GM21447 (cell line): ENCODE results near the gene SLC12A2.

ENCODE experiments used
- ATAC-seq: cut with Tn5 transposase; IDR thresholded peaks from one replicate; pipeline ENCODE4 v1.9.1; 2021; ENCODE audit not compliant: unreplicated experiment

The SLC12A2 gene

DNA sequence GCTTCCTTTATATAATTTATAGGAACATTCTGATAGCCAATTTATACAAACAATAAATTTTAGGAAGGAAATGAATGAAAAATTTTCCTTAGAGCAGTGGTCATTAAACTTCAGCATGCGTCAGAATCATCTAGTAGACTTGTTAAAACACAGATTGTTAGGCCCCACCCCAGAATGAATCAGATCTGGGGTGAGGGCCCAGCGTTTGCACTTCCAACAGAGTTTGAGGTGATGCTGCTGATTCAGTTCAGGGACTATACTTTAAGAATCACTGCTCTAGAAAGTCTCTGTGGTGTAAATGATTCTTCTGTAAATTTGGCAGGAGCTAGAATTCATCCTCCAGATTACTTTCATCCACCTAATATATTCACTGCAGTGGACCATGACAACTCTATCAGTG is 80.4 kb downstream of the SLC12A2 start:
- no peak for ATAC-seq

DNA sequence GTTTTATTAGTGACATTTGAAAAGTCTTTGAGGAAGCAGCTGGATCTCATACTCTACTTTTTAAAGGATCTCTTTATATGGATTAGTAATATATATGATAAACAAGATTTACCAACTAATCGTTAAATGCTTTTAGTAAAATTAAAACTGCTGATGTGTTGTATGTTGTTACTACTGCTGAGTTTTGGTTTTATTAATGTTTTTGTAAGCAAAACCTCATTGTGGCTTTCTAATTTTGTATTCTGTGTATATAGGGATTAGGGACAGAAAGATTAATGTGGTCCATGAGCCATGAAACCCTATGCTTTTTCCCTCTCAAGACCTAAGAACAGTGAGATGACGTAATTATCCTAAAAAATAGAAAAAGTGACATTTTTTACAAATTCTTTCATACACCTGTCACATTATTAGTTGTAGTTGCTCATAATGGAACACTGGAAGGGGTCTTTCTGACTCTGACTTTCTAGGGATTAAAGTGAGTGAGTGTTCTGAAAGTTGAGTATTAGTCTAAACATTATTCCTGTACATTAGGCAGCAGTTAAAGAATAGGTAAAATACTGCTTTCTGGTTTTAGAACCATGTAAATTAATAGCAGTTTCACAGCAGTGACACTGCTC is 85.9 kb downstream of the SLC12A2 start:
- no peak for ATAC-seq

DNA sequence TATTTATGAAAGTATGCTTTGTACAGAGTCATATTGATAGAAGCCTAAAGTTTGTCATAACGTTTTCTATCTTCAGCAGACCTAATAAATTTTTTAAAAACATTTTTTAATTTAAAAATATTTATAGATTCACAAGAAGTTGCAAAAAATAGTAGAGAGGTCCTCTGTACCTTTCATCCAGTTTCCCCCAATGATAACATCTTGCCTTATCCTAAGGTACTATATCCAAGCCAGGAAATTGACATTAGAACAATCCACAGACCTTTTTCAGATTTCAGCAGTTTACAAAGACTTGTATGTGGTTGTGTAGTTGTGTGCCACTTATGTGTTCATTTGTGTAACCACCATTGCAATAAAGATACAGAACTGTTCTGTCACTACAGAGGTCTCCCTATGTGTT is 88.5 kb downstream of the SLC12A2 start:
- no peak for ATAC-seq

DNA sequence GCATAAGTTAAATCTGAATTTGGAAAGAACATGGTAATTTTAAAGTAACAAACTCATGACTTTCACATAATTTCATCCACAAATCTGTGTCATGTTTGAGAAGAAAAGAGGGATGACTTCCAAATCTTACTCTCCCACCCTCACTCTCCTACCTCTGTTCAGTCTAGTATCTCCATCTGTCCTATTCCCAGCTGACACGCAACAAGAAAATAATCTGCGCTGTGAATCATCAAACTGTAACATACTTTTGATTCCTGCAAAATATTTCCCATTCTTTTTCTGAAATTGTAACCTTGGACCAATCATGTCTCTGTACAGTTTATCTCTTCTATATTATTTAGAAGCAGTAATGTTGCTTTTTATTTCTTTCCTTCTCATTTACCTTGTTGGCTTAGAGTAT is 91.4 kb downstream of the SLC12A2 start:
- no peak for ATAC-seq

DNA sequence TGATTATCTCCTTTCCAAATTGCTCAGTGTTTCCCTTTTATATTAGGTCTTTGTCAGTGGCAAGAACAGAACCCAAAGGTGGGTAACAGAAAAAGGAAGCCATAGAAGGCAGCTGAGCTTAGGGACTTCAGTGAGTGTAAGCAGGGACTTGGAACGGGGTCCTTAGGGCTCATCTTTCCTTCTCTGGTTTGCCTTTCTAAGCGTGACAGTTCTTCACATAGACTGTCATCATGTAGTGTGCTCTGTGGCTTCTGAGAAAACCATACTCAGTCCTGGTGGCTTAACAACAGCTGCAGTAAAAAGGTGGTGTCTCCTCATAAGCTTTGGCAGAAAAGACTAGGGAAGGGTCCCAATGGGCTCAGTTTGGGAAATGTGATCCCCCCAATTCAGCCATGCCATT is 108.8 kb downstream of the SLC12A2 start:
- no peak for ATAC-seq

DNA sequence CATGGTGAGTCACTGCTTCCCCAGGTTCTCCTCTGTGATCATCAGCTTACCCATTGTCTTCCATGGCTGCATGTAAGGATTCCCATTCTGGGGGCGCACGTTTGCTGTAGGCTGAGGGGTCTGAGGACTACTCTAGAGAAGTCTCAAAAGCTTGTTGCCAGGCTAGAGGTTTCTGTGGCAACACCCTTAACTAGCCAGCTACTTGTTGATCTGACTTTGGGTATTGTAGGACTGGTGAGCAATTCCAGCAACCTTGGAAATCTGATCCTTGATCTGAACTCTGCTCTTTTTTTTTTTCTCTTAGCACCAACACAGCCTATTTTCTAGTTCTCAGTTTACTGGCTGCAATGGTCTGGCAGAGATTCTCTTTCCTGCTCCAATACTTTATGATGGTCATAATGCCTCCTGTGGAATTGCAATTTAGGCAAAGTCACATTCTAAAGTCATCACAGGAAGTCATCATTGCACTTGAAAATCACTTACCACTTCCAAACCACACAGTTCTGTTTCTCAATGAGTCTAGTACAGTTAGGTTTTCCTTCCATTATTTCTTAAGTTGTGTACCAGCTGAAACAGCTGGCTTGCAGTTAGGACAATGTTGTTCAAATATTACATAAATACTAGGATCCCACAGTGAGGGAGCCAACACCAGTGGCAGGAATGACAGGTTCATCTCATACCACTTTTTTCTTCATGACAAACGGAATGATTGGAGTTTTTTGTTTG is 110.3 kb downstream of the SLC12A2 start:
- no peak for ATAC-seq

DNA sequence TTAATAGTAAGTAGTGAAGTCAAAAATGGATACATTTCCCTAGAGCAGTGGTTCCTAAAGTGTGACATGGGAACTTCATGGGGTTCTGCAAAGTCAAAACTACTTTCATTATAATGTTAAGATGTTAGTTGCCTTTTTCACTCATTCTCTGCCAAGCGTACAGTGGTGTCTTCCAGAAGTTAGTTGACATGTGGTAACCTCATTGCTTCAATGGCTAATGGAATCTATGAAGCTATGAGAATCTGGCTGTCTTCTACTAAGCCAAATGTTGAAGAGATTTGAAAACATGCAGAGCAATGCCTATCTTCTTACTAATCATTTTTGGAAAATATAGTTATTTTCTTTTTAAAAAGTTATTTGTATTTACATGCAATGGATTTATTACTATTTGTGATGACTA is 111.8 kb downstream of the SLC12A2 start:
- ATAC-seq, result no peak

DNA sequence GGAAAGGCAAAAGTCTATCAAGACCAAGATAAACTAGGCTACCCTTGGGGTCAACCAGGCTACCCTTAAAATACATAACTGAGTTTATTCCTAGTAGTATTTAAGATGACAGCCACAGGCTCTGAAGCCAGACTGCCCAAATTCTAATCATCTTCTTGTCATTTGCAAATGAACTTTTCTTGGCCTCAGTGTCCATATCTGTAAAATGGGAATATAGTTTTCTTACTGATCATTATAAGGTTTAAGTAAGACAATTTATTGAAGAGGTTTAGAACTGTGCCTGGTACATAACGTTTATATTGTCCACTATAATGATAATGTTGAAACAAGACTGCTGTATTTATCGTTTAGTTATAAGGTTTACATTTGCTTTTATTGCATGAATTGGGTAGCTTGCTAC is 112.5 kb downstream of the SLC12A2 start:
- ATAC-seq, result no peak

DNA sequence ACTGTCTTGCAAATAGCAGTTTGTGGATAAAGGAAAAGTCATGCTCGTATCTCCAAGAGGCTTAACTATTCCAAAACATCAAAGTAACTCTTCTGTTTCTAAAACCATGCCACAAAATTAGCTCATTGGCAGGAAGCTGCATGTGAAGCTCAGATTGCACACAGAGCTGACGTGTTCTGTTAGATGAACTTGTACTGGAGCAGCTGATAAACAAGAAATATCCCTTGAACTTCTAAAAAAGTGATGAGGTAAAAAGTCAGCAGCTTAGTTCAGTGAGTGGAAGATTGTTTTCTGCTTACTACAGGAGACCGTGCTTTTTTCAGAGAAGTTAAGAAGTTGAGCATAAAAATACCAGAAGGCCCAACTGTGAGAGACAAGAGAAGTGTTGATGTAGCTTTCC is 113.2 kb downstream of the SLC12A2 start:
- no peak for ATAC-seq

DNA sequence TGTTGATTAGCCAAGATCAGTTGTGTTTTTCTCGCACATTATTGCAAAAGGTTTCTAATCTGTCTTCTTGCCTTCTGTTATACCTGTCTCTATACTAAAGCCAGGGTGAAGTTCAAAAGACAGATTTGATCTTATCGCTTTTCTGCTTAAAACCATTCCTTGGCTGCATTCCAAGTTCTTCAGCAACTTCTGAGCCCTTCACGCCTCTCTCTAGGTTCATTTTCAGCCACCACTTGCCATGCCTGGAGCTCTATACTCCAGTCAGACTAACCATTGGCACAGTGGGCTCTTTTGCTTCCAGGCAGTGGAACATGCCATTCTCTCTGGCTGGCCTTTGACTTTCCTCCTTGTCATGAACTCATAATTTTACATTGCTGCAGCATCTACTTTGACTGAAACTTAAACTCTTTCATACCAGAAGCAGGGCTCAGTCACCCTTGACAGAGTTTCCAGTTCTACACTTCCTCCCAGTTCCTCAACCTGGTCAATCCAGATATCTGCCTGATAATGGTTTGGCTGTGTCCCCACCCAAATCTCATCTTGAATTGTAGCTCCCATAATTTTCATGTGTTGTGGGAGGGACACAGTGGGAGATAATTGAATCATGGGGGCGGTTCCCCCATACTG is 114.4 kb downstream of the SLC12A2 start:
- ATAC-seq, result peak; percentile 43

DNA sequence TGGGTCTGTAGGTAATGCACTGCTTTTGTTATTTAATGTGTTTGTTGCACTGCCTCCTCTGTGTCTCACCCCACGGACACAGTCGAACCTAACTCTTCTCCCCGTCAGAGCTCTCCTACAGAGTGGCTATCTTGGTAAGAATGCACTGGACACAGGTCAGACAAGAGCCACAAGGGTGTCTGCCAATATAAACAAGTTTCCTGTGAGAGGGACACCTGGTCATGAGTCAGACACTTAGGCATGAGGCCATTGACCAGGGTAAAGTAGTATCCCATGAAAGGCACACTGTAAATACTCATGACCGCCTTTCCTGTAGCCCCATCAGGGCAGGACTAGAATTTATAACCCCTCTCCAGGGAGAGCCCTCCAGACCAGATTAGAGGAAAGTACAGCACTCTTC is 115.5 kb downstream of the SLC12A2 start:
- ATAC-seq, result no peak

DNA sequence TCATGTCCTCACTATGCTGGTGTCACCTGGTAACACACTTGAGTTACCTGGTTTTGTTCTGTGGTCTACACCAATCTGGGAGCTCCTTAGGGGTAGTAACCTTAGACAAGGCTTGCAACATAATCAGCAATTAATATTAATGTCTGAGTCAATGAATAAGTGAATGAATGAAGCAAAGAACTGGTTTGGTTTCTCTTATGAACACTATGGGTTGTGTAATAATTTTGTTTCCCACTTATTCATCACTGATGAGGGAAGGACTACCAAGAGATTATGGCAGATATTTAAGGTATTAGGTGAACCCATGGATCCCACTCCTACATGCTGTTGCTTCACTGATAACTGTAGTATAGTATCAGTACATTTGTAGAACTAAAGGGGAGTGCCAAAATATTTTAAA is 116.0 kb downstream of the SLC12A2 start:
- no peak for ATAC-seq

DNA sequence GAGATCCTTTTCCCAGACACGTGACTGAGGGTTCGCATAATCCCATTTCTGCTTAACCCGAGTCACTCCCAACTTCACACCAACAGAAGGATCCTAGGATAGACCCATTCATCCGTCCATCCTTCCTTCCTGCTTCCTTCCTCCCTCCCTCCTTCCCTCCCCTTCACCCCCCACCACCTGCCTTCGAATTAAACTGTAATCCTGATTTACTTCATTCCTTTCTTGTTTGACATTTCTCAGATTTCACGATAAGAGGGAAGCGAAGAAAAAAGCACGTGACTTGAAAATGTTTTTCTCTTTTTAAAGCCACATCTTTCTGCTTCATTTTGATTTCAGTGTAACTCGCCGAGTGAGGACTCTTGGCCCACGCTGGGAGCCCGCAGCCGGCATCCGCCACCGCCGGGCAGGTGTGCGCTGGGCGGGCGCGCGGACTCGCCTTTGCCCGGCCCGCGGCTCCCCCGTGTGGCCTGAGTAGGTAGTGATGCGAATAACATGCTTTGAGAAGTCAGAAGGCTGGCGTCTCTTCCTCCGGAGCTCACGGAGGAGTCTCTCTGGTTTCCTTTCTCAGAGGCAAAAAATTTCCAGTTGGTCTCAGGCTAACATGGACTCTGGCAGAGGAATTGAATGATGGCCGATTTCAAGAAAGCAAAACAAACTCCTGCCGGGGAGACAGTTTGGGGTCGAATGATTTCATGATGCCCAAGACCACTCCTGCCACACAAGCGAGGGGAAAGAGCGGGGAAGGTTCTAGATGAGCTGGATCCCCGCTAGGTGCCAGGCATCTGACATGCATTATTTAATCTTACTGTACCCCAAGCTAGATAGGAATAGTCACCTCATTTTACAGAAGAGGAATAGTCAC is 117.7 kb downstream of the SLC12A2 start:
- ATAC-seq, result peak; percentile 88

DNA sequence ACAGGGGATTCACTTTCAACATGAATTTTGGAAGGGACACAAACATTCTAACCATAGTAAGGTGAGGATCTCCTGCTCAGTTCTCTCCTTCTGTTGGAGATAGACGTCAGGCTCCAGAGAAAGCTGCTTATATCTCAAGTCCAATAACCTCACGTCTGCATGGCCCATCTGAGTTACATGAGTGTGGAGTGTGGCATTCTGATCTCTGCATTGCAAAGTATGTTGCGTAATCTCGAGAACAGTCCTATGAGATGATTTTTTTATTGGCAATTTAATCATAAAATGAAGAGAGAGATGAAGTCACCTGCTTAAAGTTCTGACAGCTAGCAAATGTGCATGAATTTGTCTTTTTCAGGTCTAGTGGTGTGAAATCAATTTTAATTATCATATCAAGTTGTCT is 118.8 kb downstream of the SLC12A2 start:
- no peak for ATAC-seq

DNA sequence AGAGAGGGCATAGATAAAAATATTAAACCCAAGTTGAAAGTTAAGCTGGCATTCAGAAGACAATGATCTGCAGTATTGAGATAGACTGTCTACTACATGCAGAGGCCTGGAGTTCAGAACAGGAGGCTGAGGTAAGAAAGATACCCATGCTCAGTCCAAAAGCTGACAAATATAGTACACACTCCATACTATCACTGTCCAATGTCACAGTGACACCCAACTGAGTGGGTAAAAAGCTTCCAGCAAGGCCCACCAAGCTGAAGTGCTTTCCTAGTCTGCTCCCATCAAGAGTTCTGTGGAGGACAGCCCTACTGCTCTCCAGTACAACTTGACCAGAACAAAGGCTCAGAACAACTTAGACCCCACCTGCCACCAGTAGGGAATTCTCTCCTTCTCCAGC is 124.9 kb downstream of the SLC12A2 start:
- no peak for ATAC-seq

DNA sequence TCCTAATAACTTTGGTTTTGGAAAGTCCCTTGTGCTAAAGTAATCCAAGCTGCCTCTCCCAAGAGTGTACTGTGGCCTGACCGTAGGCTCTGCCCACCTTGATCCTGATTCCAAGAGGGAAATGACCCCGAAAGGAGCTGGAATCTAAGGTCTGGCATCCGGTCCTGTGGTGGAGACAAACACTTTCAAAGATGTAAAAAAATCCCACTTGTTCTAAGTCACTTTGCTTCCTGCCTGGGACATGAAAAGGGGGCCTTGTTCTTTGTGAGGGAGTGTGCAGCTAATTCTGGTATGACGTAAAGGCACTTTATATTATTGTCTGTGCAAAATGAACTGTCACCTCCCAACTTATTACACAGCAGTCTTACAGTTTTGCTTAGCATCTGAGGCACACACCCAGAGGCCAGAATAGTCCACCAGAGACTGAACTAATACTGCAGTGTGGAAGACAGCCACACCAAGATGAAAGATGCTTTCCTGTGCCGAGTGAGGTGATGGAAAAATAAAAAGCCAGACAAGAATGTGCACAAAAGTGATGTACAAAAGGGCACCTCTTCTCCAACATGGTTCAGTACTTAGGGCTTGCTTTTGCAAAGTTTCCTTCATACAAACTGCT is 128.7 kb downstream of the SLC12A2 start:
- ATAC-seq, result no peak

DNA sequence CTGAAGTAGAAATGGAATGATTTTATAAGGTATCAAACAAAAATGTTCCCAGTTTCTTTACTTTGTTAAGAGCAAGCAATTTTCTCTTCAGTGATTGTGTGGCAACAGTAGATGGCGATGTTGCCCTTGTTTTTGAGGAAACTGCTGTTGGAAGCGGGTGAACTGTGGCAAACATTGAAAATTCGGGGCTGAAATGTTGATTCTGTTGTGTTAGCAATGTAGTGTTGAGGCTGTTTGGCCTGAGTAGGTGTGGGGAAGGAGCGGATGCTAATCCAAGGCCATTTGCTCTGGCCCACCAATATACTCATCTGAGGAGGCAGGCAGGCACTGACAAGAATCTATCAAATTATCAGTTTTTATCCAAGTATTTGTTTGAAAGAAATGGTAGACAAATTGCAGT is 129.8 kb downstream of the SLC12A2 start:
- ATAC-seq, result peak; percentile 54

DNA sequence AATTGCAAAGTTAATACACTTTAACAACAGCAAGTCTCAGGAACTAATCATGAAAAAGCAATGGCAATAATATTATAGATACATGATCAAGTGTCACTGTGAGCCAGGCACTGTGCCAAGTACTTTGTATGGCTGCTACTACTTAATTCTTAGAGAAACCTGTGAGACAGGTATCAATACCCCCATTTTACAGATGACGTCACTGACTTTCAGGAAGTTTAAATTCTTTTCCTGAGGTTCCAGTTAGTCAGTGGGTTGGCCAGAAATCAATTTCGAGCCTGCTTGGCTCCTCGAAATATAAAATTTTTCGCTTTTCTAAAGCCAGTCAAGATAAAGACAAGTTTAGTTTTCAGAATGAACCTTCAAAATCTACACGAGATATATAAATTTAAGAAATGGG is 130.3 kb downstream of the SLC12A2 start:
- no peak for ATAC-seq

DNA sequence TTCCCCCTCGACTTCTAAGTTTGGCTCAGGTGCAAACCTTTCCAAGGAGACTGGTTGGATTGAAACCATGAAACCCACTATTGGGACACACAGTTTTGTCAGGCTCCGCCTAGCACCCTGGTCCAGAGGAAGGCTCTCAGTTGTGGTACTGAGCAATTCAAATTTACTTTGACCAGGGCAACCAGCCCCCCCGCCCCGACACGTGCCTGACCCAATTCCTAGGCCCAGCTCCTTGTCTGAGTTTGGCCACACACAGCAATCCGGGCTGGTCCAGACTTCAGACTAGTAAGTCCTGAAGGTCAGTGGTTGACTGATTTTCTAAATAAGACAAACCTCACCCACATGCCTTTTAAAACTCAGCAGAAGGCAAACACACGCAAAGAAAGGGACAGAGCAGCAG is 132.7 kb downstream of the SLC12A2 start:
- no peak for ATAC-seq

DNA sequence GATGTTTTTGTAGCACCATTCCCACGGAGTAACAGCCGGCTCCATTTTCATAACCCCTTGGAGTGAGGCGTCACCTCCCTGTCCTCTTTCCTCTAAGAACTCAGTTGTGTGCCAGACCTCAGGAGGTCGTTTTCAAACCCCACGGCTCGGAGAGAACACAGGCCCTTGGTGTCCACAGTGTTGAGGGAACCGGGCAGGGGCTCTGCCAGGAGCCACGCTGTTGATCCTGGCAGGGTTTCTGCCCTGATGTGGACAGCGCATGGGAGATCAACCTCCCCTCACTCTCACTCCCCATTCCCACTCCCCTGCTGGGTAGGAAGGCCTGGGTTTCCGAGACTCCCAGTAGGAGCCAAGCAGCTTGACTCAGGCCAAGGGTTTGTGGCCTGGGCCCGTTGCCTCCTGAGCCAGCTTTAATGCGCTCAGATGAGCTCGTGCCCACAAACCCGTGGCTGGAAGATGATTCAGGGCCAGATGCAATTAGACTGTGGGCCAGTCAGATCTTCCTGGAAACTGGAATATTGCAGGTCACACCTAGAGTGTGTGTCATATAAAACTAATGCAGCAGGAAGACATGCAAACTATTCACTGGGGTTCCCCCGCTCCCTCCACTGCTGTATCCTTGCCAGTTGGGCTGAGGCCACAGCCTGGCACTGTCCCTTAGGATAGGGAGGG is 133.4 kb downstream of the SLC12A2 start:
- no peak for ATAC-seq

DNA sequence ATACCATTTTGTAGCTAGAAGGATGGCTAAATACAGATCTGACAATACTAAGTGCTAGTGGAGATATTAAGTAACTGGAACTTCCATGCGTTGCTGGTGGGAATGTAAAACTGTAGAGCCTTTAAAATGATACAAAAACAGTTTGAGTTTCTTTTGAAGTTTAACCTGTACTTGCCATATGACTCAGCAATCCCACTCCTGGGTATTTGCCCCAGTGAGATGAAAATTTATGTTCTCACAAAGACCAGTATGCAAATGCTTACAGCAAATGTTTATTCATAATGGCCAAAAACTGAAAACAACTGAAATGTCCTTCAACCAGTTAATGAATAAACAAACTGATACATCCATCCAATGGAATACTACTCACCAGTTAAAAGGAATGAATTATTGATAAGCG is 137.3 kb downstream of the SLC12A2 start:
- ATAC-seq, result no peak
